ENCODE measurements around the gene TTC21A.

TTC21A gene

GRCh38 chr3:39181408-39182335, 74.2 kb downstream of the TTC21A start:
- DNase-seq, result no peak

- no peak for DNase-seq
Observed at GRCh38 chr3:39183211-39184080, 76.0 kb downstream of the TTC21A start.

GRCh38 chr3:39184081-39184967, 76.8 kb downstream of the TTC21A start:
- DNase-seq, result no peak

DNA sequence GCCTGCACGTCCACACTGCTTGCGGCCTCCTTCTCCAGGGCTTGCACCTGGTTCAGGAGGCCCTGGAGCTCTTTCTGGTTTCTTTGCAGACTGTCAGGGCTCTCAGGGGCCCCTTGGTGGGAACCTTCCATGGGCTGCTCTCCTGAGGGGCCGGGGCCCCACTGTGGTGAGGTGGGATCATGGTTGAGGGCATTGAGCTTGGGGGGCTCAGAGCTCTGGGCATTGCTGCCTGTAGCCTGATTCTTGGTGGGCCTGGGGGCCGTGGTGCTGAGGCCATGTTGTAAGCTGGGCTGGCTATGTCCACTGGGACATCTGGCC, 77.4 kb downstream of the TTC21A start:
- no peak for DNase-seq

DNA sequence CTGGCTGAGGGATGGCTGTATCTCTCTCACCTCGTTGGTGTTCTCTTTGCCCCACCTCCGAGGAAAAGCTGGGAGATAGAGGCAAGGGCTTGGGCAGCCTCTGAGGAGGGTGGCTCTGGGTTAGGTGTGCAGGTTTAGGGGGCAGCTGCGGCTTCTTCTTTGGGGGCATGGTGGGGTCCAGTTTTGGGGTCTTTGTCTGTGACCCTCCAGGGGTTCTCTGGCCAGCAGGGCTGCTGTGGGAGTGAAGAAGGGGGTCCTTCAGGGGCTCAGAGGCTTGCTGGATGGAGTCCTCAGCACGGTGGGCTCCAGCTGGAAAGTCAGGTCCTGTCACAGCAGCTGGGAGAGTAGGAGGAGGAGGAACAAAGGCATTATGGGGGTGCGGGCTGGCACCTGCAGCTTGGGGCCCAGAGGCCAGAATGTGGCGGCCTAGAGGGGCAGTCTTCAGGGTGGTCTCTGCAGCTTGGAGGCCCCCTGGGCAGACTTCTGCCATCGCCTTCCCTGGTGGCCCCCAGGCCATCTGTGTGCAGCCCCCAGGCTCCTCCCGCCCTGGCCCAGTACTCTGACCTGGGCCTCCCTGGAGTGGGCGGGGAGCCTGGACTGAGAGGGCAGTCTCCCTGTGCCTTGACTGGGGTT, 78.0 kb downstream of the TTC21A start:
- DNase-seq, result no peak

- DNase-seq, result no peak
Observed at GRCh38 chr3:39185959-39186691, 78.6 kb downstream of the TTC21A start.

DNA sequence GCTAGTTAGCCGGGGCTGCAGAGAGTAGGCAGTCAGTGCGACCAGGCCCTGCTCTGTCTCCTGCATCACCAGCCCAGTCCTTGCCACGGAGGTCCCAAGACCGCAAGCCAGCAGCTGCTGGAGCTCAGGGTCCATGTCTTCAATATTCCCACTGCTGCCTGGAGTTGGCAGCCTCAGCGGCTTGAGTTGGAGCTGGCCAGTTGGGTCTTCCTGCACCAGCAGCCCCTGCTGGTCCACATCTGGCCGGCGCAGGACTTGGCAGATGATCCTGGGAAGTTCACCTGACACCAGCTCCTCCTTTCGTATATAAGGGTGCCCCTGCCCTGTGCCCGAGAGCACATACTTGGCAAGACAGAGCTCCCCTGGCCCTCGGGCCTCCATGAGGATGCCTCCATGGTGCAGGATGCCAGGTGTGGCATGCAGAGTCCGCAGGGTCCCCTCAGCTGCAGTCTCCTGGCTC, 79.2 kb downstream of the TTC21A start:
- no peak for DNase-seq

GRCh38 chr3:39187372-39188155, 80.1 kb downstream of the TTC21A start:
- DNase-seq, result no peak

All from NCI-H187 (cell line).